ENCODE data around the gene TUT7.
A peak's percentile ranks its signal among the peaks of the same experiment; 100 is the strongest.
"Not testable (repeated sequence)": the region's sequence is repeated elsewhere in the genome, so short reads cannot be mapped to it uniquely, and the experiment has no call there.

Gene TUT7

DNA sequence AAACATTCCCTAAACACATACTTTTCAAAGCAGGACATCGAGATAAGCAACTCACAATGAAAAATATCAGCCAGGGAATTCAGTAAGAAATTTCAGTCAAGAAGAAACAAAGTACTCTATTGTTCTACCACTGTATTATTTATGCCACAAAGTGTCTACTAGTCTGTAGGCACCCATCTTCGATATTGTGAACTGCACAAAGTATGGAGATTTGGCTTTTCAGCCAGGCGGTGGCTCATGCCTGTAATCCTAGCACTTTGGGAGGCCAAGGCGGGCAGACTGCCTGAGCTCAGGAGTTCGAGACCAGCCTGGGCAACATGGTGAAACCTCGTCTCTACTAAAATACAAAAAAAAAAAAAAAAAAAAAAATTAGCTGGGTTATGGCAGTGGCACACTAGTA is 63.9 kb downstream of the TUT7 start:
- not testable (repeated sequence) for DNase-seq

DNA sequence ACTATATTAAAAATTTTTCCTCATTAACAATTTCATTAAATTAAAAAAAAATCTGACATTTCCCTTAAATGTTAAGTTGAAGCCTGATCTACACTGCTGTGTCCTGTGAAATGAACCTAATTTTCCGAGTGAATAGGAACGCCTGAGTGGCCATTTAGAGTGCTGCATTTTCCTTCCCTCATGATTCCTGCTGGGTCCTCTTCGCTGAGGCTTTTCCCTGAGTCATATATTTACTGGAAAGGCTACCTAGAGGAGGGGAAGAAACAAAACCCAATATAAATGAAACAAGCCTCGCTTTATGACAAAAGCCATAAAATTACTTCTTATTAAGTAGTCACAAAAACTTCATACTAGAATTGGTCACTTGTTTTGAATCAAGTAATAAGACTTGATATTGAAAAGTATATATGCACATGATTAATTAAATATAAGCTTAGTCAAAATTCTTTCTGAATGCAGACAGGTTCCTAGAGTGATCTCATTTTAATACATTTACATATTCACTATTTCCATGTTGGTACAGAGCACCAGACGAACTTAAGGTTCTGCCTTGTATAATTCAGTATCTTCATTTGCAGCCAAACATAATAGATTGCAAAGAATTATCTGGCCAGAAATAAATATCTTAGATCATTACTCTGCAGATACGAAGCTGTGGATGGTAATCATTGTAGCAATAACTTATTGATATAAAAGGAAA is 65.6 kb downstream of the TUT7 start:
- no peak for DNase-seq

DNA sequence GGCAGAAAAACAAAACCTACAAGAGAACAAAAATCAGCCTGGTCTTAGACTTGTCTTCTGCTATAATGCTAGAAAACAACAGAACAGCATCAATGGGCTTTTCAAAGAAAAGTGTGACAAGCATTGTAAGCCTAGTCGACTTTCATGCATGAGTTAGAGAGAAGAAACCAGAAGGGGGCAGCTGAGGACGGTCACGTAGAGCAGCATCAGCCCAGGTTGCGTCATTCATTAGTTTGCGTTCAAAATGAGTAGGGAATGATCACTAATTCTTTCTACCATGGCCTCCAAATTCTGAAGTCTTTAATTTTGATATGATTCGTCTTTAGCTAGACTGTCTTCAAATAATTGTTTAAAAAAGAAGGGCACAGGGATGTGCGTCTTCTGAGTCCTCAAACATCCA is 67.2 kb downstream of the TUT7 start:
- DNase-seq: no peak

DNA sequence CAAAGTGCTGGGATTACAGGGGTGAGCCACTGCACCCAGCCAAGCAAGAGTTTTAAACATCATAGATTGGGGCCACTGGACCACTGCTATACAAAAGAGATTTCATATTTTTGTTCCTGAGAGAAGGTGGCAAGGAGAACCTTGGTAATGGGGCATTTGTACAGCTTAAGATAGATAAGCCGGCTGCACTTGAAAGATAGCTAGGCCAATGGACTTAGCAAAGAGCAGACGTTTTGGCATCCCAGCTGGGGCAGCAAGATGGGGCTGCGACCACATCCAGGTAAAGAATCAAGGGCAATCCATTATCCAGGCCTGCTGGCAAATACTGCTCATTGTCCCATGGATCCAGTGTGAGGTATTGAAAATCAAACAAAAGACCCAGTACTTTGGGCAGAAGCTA is 67.9 kb downstream of the TUT7 start:
- DNase-seq: no peak

DNA sequence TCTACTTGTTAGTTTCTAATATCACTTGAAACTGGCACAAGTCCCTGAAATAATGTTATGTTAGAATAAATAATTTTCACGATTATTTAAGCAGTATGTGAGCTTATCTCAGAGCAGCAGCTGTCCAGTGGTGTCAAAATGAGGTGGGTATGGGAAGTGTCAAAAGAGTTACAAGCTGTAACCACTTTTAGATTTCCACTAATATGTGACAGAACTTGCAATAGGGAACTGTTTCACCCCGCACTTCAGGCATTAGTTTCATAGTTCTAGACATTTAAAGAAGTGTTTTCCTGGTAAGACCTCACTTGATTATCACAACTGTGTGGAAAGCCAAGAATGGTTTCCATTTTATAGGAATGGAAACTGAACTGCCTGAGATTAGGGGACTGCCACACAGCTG is 68.9 kb downstream of the TUT7 start:
- DNase-seq: no peak

DNA sequence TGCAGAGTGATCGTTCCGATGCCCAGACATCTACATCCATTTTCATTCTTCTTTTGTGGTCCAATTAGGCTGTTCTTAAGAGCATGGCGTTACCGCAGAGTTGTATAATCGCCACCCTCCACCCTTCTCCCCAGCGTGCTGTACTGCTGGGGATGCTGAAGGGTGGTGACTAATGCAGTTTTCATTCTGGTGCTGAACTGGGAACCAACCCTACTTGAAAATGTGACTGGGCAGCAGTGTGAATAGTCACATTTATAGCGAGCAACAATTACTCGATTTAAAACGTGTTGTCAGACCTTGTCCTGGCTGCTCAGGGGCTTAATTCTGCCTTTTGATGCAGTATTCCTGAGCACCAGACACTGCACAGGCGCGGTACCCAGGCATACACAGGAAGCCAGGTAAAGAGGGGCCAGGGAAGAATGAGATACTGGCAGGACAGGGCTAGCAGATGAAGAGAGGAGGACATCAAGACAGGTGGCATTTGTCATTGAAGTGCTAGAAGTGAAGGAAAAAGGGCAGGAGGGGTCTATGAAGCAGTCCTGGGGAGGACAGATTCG is 71.2 kb downstream of the TUT7 start:
- peak; percentile 67 for DNase-seq

DNA sequence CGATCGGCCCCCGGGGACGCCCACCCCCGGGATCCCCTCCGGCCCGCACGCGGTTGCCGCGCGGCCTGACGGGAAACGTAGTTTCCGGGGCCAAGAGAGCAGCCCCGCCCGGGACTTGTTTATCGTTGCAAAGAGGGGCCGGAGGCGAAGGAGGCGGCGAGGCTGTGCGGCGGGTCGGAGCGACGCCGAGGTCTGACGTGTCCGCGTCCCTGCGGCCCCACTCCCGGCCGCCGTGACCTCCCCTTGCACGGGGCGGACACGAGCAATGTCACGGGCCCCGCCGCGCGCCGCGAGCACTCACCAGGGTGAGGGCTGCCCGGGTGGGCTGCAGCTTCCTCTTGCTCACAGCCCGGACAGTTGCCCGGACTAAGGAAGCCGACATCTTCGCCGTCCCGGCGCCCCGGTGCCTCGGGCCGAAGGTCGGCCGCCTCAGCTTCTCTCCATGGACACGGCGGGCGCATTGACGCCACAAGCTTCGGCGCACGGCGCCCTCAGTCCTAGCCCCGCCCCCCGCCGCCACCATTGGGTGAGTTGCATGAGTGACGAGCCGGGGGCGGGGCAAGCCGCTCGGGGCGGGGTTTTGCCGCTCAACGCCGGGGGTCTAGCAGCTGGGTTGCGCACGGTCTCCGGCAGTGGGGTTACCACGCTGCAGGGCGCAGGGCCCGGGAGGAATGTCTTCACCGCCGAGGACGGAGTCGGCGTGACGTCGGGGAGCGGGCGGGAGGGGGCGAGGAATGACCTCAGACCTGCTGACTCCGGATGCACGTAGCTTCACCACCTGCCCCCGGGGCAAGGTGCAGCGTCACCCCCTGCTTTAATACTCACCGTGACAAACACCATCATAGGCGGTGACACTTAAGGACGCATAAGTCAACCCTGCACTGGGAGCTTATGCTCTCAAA is 71.9 kb downstream of the TUT7 start, which contains the start of gene ISCA1:
ISCA1 (minus strand) TSS at position 462 of the 902 bp plus-strand sequence; CDS start at position 382, 80 bp downstream.
- DNase-seq: peak; percentile 67

DNA sequence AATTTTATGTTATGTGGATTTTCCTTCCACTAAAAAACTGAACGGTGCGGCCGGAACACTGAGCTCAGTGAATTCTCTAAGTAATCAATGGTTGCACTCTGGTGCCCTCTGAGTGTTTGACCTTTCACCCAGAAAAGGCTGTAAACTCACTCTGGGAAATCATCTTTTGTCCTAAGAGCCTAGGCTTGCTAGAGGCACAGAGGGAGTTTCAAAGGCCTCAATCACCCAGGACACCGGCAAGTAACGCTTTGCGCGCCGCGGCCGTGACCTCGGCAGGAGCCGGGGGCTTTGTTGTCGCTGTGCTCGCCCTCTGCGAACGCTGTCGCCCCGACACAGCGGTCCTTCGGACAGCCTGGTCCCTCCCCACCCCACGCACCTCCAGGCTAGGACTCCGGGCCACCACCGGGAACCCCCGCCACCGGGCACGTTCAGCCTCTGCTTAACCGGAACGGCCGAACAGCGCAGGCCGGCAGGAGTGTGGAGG is 72.6 kb downstream of the TUT7 start:
- DNase-seq: no peak

DNA sequence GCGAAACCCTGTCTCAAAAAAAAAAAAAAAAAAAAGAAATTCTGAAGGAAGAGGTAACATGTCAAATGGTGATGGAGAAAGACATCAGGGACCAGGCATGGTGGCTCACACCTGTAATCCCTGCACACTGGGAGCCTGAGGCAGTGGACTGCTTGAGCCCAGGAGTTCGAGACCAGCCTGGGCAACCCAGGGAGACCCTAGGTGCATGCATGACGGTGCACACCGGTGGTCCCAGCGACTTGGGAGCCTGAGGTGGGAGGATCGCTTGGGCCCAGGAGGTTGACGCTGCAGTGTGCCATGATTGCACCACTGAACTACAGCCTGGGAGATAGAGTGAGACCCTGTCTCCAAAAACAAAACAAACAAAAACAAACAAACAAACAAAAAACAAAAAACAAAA is 73.6 kb downstream of the TUT7 start:
- no peak for DNase-seq

DNA sequence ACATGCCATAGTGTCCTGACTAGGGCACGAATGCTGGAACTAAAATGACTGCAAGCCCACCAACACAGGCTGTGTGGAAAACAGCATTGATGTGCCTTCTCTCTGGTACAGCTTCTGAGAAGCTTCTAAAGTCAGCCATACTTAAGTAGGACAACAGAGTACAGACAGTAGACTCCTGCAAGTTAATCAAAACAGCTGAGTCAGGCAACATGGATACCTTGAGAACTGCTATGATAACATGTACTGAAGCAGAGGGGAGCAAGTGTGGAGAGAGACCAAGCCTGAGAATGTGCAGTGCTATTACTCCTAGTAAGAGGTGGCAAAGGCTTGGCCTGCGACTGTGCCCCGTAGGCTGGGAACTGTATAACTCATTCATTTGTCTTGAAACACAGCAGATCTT is 74.4 kb downstream of the TUT7 start:
- DNase-seq: no peak

DNA sequence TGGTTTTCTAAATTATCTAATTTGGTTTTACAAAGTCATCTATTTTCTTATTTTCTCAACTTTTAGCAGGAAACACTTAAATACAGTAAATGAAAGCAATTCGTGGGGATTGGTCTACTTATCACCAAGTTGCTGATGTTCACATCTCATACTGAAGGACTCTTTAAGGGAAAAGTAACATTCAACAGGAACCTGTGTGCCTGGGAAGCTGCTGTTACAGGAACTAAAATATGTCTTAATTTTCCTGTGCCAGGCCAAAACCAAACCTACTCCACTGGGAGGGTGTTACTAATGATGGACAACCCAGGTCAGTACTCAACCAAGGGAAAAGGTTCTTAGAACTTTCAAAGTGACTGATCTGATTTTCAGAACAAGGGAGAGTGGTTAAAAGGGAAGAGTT is 77.1 kb downstream of the TUT7 start:
- DNase-seq: no peak

DNA sequence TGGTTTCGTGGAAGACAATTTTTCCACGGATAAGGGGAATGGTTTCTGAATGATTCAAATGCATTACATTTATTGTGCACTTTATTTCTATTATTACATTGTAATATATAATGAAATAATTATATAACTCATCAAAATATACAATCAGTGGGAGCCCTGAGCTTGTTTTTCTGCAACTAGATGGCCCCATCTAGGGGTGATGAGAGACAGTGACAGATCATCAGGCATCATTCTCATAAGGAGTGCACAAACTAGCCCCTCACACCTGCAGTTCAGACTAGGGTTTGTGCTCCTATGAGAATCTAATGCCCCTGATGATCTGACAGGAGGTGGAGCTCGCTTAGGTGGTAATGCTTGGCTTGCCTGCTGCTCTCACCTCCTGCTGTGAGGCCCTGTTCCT is 78.2 kb downstream of the TUT7 start:
- DNase-seq: no peak

DNA sequence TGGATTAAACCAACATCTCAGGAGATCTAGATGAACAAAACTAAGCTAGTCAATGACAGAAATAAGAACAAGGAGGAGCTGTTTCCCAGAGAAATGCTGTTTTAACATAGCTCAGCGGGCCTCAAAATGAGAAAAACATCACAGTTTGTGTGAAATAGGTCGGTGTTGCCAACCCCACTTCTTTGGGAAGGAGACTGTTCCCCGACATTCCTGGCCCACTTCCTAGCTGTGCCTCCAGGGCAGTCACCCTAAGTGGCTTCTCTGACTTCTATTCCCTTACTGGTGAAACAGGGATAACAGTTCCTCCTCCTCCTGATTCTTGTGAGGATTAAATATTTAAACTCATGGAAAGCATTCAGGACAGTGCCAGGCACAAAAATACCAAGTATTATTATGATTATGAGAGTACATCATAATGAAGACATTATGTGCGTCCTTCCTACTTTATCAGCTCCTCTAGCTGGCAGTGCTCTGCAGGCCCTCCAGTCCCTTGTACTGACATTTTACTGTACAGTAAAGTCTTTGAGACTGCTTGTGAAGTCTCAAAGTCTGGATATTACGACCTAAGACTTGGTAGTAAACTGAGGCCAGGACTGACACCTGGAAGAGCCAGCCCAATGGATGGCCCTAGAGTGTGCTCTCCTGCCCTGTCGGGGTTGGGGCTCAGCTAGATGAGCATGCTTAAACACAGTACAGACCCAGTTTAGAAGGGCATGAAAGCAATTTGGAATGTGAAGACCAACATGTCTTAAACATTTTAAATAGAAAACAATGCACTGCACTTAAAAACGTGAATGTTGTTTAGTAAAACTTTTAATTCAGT is 79.2 kb downstream of the TUT7 start:
- no peak for DNase-seq

DNA sequence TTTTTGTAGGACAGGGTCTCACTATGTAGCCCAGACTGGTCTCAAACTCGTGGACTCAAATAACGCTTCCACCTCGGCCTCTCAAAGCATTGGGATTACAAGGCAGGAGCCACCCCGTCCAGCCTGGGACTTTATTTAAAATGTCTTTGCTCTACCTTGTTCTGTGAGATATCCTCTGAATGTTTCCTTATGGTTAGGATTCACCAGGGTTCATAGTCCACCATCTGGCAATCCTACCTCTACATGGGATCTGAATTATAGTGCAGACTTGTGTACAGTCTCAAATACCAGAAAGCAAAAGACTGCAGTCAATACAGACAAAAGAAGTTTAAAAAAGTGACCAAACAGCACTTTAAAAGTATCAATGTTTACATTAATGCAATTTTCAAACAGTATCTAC is 82.0 kb downstream of the TUT7 start:
- no peak for DNase-seq

DNA sequence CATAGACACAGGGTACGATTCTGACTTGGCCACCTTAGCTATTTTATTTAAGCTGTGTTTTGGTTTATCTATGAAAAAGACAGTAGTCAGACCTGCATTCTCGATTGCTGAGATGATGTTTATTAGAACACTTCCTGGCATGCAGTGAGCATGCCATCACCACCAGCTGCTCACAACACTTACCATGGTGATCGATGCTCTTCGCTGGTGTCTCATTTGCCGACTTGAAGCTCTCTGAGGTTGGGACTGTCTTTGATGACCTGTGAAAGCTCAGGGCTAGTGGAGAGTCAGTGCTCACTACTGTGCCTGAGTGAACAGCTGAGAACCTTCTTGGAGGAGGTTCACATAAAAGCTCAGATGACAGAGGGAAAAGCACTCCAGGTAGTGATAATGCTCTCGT is 90.3 kb downstream of the TUT7 start:
- DNase-seq: no peak

DNA sequence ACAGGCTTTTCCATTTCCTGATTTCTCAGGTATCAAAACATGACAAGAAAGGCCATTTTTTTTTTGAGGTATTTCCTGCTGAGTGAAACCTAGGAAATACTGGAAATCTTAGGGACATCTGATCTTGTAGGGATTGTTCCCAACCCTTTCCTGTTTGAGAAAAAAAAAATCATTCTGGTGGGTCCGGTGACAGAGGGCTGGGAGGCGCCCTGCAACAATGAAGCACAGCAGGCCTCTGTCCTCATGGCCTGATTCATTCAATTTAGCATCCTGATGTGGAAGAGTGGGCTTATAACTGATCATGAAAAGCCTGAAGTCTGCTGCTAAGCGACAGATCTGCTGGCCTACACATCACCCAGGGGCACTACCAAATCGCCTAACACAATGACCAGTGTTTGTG is 91.7 kb downstream of the TUT7 start:
- DNase-seq: no peak

DNA sequence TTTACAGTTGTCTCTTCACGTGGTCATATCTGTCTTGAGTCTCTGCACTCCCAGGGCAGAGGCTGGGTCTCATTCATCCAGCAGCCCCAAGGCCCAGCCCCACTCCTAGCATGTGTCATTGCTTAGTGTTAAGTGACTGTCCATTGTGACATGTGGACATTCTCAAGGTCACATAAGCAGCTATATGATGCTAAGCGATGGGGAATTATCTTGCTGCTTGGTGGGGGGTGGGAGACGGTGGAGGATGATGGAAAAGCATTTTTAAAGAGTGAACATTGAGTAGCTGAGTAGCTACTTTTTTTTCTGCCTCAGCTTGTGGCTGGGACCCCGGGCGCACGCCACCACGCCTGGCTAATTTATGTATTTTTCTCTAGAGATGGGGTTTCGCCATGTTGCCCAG is 94.7 kb downstream of the TUT7 start, which contains the start of gene C9orf153:
C9orf153 (minus strand) TSS at position 101 of the 400 bp plus-strand sequence. CDS start 30,054 bp downstream, outside the sequence.
- DNase-seq: no peak

DNA sequence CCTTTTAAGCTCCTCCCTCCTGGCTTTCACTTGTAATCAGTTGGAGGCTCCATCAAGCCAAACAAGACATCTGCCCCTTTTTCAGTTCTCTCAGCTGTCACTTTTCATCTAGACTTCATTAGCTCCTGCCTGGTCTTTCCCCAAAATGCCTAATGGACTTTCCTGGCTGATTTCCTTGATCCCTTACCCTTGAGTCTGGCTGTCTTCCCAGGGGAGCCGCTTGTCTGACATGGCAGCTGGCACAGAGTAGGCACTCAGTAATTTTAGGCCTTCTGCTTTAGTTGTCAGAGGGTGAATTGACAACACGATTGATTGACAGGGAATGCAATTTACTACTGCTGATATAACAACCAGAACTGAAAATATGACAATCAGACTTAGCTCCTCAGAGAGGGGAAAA is 96.8 kb downstream of the TUT7 start:
- no peak for DNase-seq

DNA sequence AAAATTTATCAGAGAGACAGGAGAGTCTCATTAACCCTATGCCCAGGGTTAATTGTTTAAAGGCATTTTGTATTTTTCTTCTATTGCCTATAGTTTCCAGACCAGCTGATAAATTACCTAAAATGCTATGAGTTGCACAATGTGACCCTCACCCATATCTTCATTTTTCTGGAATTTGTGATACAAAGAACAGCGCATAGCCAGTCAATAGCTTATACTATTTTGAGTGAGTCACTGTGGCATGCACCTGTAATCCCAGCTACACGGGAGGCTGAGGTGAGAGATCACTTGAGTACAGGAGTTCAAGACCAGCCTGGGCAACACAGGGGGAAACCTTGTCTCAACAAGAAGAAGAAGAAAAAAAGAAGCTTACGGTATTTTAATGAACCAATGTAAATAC is 97.6 kb downstream of the TUT7 start:
- DNase-seq: no peak

DNA sequence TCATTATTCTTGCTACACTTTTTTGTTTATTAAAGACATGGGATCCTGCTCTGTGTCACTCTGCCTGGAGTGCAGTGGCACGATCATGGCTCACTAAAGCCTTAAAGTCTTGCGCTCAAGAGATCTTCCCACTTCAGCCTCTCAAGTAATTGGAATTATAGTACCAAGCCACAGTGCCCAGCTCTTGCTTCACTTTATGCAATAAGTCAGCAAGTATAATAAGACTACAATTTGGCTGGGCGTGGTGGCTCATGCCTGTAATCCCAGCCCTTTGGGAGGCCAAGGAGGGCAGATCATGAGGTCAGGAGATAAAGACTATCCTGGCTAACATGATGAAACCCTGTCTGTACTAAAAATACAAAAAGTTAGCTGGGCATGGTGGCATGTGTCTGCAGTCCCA is 100.6 kb downstream of the TUT7 start:
- DNase-seq: no peak

DNA sequence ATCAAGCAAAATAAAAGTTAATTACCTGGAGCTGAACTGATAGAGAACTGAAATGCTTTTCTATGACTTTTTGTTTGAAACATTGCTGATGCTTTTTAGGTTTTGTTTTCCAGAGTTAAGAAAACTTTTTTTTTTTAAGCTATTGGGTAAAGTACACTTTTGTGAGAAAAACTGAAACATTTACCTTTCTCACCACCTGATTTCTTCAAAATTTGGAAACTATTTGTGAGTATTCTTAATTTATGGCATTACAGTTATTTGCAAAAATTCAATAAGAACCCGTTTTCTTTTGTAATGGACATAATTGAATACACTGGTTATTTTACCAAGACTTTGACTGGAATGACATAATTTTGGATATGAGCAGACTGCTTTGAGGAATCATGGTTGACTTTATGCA is 101.3 kb downstream of the TUT7 start:
- no peak for DNase-seq

DNA sequence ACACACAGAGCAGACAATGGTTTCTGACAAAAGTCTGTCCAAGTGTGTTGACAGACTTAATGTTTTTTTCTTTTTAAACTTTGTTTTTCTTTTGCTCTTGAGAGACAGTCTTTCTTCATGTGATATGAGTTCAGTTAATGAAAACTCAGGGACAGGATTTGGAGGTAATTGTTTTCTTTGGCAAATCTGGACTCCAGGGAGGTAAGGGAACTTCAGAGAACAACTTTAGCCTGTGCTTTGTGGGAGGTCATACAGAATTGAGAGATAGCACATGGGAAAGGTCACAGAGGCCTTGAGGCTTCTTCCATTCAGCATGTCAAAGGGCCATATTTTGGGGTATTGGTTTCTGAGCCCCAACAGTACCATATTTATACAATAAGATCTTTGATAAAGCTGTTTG is 104.1 kb downstream of the TUT7 start:
- DNase-seq: no peak

DNA sequence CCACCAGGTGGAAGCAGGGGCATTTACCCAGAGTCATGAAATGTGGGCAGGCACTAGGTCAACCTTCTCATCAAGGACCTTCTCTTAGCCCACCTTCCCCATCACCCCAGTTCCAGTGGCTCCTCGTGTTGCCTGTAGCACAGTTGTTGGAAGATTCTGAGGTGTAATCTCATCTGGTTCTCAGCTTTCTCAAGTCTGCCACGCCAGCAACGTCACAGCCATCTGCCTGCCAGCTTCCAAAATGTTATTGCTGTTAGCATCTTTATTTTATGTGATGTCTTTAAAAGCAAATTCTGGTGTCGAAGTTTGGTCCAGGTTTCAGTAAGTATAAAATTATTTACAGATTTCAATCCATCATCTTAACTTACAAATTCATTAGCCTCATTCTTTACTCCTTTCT is 105.5 kb downstream of the TUT7 start:
- no peak for DNase-seq
